Stomach (tissue), 4 donors: Measurements from ENCODE around the gene CRYL1.

Experiments
- CTCF ChIP-seq, 7 experiments: fragments of 450-650 bp in 4 of 7; fragments of 200-600 bp in 3 of 7; sonication (generic) in 3 of 7; IDR thresholded peaks; one replicate each; pipeline ENCODE4 v1.5.1; 2016 to 2019; ENCODE audit warnings: antibody characterized with exemption in 7 of 7, control low read depth in 2 of 7, mild to moderate bottlenecking in 1 of 7
- EP300 ChIP-seq: sonication (generic); formaldehyde crosslinking; IDR thresholded peaks from one replicate; pipeline ENCODE4 v1.6.1; 2017; ENCODE audit warnings: antibody characterized with exemption
- POLR2A ChIP-seq, 4 donors: fragments of 450-650 bp; IDR thresholded peaks; one replicate each; pipeline ENCODE4 v1.6.1; 2016; ENCODE audit warnings: antibody characterized with exemption in 4 of 4, control low read depth in 2 of 4, mild to moderate bottlenecking in 1 of 4, moderate library complexity in 1 of 4
- POLR2AphosphoS5 ChIP-seq, 3 donors: sonication (generic); formaldehyde crosslinking; IDR thresholded peaks; one replicate each; pipeline ENCODE4 v1.6.1; 2016; ENCODE audit warnings: antibody characterized with exemption in 3 of 3

- TF ChIP-seq CTCF (IDR thresholded peaks at IDR 0.05) (no peak), EP300 (no peak), POLR2AphosphoS5 (IDR thresholded peaks at IDR 0.05) (no peak), POLR2A (IDR thresholded peaks at IDR 0.05) (no peak)
Measured at GRCh38 chr13:20395061-20395916, 130.4 kb downstream of the CRYL1 start.
